ENCODE results near the gene CFAP298.

GRCh38 chr21:32645261-32646182 is 33.3 kb upstream of the CFAP298 start:
- no peak for TF ChIP-seq CTCF (IDR thresholded peaks at IDR 0.05)
- no peak for TF ChIP-seq EZH2 (IDR thresholded peaks at IDR 0.05; ENCODE audit: borderline replicate concordance, insufficient read depth, low read depth, low read length, poor library complexity, severe bottlenecking)

Measured in B cell (primary cell).